DOHH2 (cell line): ENCODE measurements around the gene ATP6V1E1.

Experiments used
- H3F3A ChIP-seq: fragments of 200-600 bp; sonication (generic), shearing (Covaris generic); 2 replicates; pipeline ENCODE4 v1.6.0; 2016; ENCODE audit warnings: antibody characterized with exemption, mild to moderate bottlenecking; ENCODE audit not compliant: control insufficient read depth, insufficient read depth
- H3K27ac ChIP-seq: fragments of 200-600 bp; sonication (generic); 2 replicates; pipeline ENCODE4 v1.5.1; 2014; ENCODE audit warnings: low read depth, mild to moderate bottlenecking, low read length, moderate library complexity
- H3K27me3 ChIP-seq: fragments of 200-600 bp; sonication (generic); 2 replicates; pipeline ENCODE4 v1.6.1; 2014; ENCODE audit warnings: mild to moderate bottlenecking, low read length, mixed read lengths; ENCODE audit not compliant: control insufficient read depth
- H3K36me3 ChIP-seq: fragments of 200-600 bp; sonication (generic); 2 replicates; pipeline ENCODE4 v1.6.1; 2014; ENCODE audit warnings: mild to moderate bottlenecking, low read length, moderate library complexity, mixed read lengths; ENCODE audit not compliant: control insufficient read depth
- H3K4me1 ChIP-seq: fragments of 200-600 bp; sonication (generic); 2 replicates; pipeline ENCODE4 v1.6.1; 2014; ENCODE audit warnings: mild to moderate bottlenecking, low read length, mixed read lengths; ENCODE audit not compliant: control insufficient read depth
- H3K4me2 ChIP-seq: fragments of 200-600 bp; sonication (generic); 2 replicates; pipeline ENCODE4 v1.6.0; 2014; ENCODE audit warnings: mild to moderate bottlenecking, low read length, moderate library complexity
- H3K4me3 ChIP-seq: fragments of 200-600 bp; sonication (generic); 2 replicates; pipeline ENCODE4 v1.5.1; 2014; ENCODE audit warnings: mild to moderate bottlenecking, low read length, mixed read lengths
- H3K79me2 ChIP-seq: fragments of 200-600 bp; sonication (generic); 2 replicates; pipeline ENCODE4 v1.6.1; 2014; ENCODE audit warnings: mild to moderate bottlenecking, low read length, mixed read lengths; ENCODE audit not compliant: control insufficient read depth
- H3K9me2 ChIP-seq: fragments of 200-600 bp; sonication (generic); replicated peaks from 2 replicates; pipeline ENCODE4 v1.6.1; 2014; ENCODE audit warnings: mild to moderate bottlenecking, low read length, mixed read lengths; ENCODE audit not compliant: control insufficient read depth
- H3K9me3 ChIP-seq: fragments of 200-600 bp; sonication (generic); 2 replicates; pipeline ENCODE4 v1.6.1; 2014; ENCODE audit warnings: antibody characterized with exemption, low read length, mixed read lengths; ENCODE audit not compliant: control insufficient read depth, insufficient read depth
- H4K20me1 ChIP-seq: fragments of 200-600 bp; sonication (generic); 2 replicates; pipeline ENCODE4 v1.6.0; 2014; ENCODE audit warnings: low read depth, mild to moderate bottlenecking, antibody characterized with exemption, low read length, moderate library complexity; ENCODE audit not compliant: control insufficient read depth, insufficient read depth
- CTCF ChIP-seq: fragments of 200-600 bp; sonication (generic); IDR thresholded peaks from one replicate; pipeline ENCODE4 v1.5.1; 2014; ENCODE audit warnings: antibody characterized with exemption, mild to moderate bottlenecking, low read depth, low read length; ENCODE audit not compliant: poor library complexity, severe bottlenecking
- EZH2phosphoT487 ChIP-seq: fragments of 200-600 bp; sonication (generic); IDR thresholded peaks from 2 replicates; pipeline ENCODE4 v1.6.1; 2017; ENCODE audit warnings: borderline replicate concordance, mild to moderate bottlenecking, antibody characterized with exemption, low read length, moderate library complexity, mixed read lengths

ATP6V1E1 gene

GRCh38 chr22:17563936-17564391 is 64.6 kb downstream of the ATP6V1E1 start:
- H3K79me2 ChIP-seq, result no peaks in the 10 kb centered on the region
- no peak overlapping the region for H3K4me3 ChIP-seq
- peaks cover 24% of the 10 kb centered on the region for H3K4me1 ChIP-seq
- no peak for TF ChIP-seq CTCF
- H3F3A ChIP-seq, result no peaks in the 10 kb centered on the region
- H3K9me3 ChIP-seq, result no peaks in the 10 kb centered on the region
- H4K20me1 ChIP-seq, result no peaks in the 10 kb centered on the region
- no peak overlapping the region for H3K27ac ChIP-seq
- H3K9me2 ChIP-seq, result no peaks in the 10 kb centered on the region
- no peaks in the 10 kb centered on the region for H3K27me3 ChIP-seq
- no peak overlapping the region for H3K4me2 ChIP-seq
- no peaks in the 10 kb centered on the region for H3K36me3 ChIP-seq

GRCh38 chr22:17562906-17563870 is 65.4 kb downstream of the ATP6V1E1 start, which contains the start of gene SLC25A18:
SLC25A18 (plus strand) TSS chr22:17563498; CDS start chr22:17579945, 16,447 bp downstream.
- Histone ChIP-seq H3K4me2 (no peak within 1 kb of the TSS), H3K36me3 (no peaks in the 10 kb centered on the region), H3K79me2 (no peaks in the 10 kb centered on the region), H3K9me3 (no peaks in the 10 kb centered on the region), H3K27me3 (no peaks in the 10 kb centered on the region), H3F3A (no peaks in the 10 kb centered on the region), H3K4me1 (peaks cover 31% of the 10 kb centered on the region), H3K4me3 (no peak within 1 kb of the TSS), H4K20me1 (no peaks in the 10 kb centered on the region), H3K27ac (no peak within 1 kb of the TSS), H3K9me2 (no peaks in the 10 kb centered on the region)
- TF ChIP-seq EZH2phosphoT487, result no peak
- no peak for TF ChIP-seq CTCF

- no peaks in the 10 kb centered on the region for H3K79me2 ChIP-seq
- H3K4me3 ChIP-seq, result no peak overlapping the region
- no peaks in the 10 kb centered on the region for H3K36me3 ChIP-seq
Observed at GRCh38 chr22:17559188-17559587, 69.4 kb downstream of the ATP6V1E1 start.

More at GRCh38 chr22:17559188-17559587, 69.4 kb downstream of the ATP6V1E1 start:
- Histone ChIP-seq H3F3A (no peaks in the 10 kb centered on the region), H3K9me2 (no peaks in the 10 kb centered on the region), H3K27ac (no peak overlapping the region), H3K4me2 (0 out of 2 replicates have a peak overlapping the region, but pooled peaks have one; percentile 22), H3K4me1 (peaks cover 27% of the 10 kb centered on the region), H3K9me3 (no peaks in the 10 kb centered on the region), H4K20me1 (no peaks in the 10 kb centered on the region), H3K27me3 (no peaks in the 10 kb centered on the region)
- TF ChIP-seq CTCF (no peak), EZH2phosphoT487 (no peak)
